Germinal center (tissue), 1 donor: ENCODE measurements around the gene GRIK4.
A peak's percentile ranks its signal among the peaks of the same experiment; 100 is the strongest.
"Not testable (repeated sequence)": the region's sequence is repeated elsewhere in the genome, so short reads cannot be mapped to it uniquely, and the experiment has no call there.

Experiments
- DNase-seq: peaks from one replicate; pipeline ENCODE4 v3.0.0; 2012; ENCODE audit warnings: mixed read lengths, low spot score

Gene GRIK4

DNA sequence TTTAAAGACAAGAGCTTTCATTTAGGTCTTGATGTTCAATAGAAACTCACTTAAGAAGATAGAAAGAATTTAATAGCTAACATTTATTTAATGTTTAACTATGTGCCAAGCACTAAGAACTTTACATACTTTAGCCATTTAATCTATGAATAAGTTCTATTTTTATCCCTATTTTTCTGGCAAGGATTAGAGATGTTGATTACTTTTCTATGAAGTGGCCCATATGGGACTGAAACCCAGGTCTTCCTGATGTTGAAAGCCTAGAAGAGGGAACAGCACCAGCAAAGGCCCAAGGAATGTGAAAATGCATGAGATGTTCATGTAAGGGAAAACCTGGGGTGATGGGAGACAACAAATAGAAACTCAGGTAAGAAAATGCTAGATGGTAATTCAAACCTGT, 497.0 kb downstream of the GRIK4 start:
- no peak for DNase-seq

DNA sequence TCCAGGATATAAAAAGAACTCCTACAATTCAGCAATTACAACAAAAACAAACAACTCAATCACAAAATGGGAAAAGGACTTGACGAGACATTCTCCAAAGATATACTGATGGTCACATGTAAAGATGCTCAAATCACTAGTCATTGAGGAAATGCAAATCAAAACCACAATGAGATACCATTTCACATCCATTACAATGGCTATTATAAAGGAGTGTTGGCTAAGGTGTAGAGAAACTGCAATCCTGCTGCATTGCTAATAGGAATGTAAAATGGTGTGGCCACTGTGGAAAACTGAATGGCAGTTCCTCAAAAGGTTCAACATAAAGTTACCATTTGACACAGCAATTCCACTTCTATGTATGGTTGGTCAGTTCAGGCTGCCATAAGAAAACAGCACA, 500.5 kb downstream of the GRIK4 start:
- no peak for DNase-seq

DNA sequence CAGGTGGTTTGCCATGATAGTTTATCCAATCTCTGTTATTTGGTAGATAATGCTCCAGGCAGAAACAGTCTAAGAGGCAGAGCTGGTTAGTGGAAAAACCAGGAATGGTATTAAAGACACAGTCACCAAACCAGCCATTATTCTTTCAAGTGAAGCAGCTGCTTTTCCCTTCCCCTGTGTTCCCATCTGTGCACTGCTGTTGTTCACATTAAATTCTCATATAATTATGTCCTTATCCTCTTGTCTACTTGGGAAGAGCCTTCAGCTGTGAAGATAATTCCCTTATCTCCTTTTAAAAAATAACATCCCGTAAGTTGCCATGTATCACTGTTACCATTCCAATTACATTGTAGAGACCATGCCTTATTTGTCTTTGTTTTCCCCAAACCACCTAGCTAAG, 507.2 kb downstream of the GRIK4 start:
- no peak for DNase-seq

DNA sequence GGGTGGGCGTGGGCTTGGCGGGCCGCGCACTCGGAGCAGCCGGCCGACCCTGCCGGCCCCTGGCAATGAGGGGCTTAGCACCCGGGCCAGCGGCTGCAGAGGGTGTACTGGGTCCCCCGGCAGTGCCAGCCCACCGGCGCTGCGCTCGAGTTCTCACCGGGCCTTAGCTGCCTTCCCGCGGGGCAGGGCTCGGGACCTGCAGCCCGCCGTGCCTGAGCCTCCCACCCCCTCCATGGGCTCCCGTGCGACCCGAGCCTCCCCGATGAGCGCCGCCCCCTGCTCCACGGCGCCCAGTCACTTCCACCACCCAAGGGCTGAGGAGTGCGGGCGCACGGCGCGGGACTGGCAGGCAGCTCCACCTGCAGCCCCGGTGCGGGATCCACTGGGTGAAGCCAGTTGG, 510.2 kb downstream of the GRIK4 start:
- DNase-seq = not testable (repeated sequence)

DNA sequence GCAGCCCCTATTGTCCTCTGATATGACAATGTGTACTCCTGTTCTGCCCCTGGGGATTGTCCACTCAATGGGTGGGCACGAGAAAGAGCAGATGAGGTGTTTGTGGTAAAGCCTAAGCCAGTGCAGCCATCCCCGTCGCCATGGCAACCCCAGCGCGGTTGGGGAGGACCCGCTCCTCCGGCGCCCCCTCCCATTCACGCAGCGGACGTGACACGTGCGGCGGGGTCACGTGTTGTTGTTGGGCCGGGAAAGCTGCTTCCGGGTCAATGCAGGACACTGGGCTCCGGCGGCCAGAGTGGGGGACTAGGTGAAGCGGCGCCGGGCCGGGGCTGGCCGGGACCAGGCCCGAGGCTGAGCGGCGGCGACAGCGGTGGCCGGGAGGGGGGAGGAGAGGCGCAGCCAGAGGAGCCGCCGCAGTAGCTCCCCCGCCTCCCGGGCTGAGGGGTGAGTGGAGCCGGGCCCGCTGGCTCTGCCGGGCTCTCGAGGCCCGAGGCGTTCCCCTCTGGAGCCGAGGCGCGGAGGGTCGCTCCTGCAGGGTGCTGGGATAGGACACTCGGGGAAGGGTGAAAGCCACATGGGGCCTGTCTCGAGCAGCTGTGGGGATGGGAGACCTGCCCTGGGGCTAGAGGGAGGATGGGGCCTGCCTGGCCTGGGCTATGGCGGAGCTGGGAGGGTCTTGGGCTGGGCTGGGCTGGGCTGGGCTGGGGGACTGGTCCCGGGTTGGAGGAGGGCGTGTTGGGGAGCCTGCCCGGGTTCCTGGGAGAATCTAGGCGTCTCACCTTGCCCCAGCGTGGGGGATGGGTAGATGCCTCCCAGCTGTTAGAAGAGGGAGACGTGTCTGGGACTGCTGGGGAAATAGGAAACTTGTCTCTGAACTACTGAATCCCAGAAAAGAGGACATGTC, 512.6 kb downstream of the GRIK4 start, which contains the start of gene TBCEL:
TBCEL (plus strand) TSS at position 255 of the 904 bp plus-strand sequence. CDS start 21,589 bp downstream, outside the sequence.
- peak; percentile 90 for DNase-seq

DNA sequence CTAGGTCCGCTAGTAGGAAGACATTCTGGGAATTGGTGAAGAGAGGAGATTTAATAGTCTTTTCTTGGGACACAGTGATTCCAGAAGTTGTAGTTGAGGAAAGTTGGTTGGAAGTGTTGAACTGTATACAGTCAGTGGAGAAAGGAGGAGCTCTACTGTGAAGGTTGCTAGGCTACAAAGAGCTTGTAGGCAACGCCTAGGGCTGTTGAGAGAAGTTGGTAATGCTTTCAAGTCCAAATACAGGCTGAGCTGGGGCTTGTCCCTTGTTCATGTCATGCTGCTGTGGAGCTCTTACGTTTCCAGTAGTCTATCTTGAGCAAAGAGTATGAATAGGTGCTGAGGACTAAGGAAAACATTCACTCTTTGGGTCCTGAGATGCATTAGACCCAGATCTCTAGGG, 513.4 kb downstream of the GRIK4 start:
- DNase-seq = no peak

DNA sequence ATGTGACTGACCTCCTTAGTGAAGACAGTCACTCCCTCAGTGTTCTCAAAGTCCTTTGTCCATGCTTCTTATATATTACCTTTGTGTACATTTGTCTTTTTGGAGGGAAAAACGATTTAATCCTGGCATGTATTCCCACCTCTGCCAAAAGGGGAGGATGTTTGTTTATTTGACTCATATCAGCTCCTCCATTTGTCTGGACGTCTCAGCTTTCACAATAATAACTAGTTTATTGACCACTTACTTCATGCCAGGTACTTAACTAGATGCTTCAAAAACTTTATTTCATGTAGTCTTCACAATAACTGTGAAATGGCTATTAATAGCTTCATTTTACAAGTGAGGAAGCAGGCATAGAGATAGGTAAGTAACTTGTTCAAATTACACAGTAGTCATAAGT, 517.6 kb downstream of the GRIK4 start:
- no peak for DNase-seq

DNA sequence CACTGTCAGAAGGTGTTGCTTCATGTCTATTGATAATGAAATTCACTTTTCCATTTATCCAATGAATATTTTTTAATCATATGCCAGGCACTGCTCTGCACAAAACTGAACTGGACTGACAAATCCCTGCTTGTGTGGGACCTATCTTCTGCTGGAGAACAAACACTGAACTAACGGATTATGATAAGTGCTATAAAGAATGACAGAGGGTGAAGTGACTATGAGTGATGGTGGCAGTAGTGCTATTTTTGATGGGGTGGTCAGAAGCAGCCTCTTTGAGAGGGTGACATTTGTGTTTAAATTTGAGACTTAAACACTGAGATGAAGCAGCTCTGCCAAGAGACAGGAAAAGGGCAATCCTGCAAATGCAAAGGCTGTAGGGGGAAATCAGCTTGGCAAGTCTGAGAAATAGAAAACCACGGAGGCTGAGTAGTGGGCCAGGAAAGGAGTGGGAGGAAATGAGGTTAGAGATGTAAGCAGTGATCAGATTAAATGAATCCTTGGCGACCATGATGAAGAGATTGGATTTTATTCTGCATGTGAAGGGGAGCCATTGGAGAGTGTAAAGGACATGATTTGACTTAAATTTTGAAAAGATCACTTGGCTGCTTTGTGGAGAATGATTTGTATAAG, 518.4 kb downstream of the GRIK4 start:
- DNase-seq = no peak

DNA sequence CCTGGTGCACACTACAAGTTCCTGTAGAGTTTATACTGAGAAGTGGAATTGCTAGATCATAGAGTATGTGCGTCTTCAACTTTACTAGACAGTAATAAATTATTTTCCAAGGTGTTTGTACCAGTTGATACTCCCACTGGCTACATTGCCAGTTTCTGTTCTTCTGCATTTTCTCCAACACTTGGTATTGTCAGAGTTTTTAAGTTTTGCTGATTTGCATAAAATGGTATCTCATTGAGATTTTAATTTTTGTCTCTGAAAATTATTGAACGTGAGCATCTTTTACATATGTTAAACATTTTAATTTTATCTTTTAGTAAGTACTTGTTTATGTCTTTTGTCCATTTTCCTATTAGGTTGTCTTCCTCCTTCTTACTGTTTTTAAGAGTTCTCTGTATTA, 519.6 kb downstream of the GRIK4 start:
- DNase-seq = no peak

DNA sequence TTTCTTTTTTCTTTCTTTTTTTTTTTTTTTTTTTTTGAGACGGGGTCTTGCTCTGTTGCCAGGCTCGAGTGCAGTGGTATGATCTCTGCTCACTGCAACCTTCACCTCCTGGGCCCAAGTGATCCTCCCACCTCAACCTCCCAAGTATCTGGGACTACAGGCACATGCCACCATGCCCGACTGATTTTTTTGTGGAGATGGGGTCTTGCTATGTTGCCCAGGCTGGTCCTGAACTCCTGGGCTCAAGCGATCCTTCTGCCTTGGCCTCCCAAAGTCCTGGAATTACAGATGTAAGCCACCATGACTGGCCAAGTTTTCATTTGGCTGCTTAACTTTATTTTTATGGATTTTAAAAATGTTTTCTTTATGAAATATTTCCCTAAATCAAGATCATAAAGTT, 520.1 kb downstream of the GRIK4 start:
- DNase-seq = not testable (repeated sequence)

DNA sequence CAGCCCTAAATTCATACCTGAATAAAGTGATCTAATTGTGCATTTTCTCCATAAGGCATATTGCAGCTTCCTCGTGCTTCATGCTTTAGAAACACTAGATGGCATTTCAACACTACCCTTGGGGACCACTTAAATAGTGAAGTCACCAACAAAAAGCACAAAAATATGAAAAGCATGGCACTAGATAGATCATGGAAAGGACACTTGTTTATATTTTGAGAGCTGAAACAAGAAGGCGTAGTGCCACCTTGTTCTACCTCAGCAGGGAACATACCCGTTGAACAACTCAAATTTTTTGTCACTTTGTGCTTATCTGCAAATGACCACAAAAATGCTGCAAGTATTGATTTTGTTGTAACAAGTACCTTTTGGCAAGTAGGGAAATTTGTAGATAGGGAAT, 521.0 kb downstream of the GRIK4 start:
- DNase-seq = no peak

DNA sequence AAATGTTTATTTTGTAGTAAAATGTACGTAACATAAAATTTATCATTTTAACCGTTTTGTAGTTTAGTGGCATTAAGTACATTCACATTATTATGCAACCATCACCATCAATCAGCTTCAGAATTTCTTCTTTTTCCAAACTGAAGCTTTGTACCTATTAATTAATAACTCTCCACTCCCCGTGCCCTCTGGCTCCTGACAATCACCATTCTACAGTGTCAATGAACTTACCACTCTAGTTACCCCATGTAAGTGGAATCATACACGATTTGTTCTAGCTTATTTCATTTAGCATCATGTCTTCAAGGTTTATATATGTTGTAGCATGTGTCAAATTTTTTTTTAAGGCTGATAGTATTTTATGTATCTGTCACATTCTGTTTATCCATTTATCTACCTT, 522.1 kb downstream of the GRIK4 start:
- DNase-seq = no peak

DNA sequence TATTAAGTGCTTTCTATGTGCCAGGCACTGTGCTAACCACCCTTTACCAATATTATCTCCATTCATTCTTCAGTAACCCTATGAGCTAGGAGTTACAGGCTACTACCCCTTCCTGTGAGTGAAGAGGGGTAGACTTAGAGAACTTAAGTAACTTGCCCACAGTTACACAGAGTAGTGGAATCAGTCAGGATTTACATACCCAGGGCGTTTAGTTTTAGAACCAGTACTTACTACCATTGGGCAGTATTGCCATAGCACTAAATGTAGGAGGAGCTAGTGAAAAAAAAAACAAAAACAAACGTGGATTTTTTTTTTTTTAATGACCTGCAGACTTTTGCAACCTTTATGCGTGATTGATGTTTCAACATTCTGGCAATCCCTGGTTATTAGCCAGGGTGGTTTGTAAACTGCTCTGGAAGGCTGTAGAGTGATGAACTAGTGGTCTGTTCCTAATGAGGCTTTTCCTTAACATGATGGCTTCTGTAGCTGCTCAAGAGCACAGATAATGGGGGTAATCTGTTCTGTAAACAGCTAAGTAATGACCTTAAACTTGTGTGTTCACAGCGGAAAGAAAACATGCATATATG, 523.7 kb downstream of the GRIK4 start:
- no peak for DNase-seq

DNA sequence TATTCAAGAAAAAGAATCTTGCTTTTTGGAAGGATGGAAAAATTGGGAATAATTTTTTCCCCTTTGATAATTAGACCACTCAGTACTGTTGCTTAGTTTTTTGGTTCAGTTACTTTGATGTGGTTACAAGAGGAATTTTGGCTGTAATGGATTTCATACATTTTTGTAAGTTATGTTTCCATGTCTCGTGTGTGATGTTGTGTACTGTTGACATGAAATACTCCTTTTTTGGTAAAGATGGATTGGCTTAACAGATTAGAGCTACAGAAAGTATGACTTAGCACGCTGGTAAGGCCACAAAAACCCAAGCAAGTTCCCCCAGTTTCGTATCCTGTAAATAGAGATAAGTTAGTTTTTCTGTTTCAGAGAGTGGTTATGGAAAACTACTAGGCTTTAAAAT, 524.2 kb downstream of the GRIK4 start:
- no peak for DNase-seq

DNA sequence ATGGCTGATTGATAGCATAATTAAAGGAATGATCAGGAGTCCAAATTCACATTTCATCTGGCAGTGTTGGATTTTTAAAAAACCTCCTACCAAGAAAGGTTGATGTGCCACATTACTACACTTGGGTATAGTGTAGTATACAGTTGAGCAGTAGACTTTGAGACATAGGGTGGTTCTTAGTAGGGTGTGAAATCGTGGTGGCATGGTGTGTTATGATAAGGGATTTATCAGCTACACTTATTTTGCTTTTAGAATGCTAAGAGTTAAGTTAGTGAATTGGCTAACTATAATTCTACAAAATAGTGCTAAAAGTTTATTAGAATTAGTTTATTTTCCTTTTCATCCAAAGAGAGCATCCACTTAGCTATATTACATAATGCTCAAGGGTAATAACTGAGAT, 525.5 kb downstream of the GRIK4 start:
- no peak for DNase-seq
